Activated CD4-positive, alpha-beta T cell treated with anti-CD3 and anti-CD28 coated beads for 4 hours (primary cell): ENCODE data around the gene MSMB.
"Not testable (repeated sequence)": the region's sequence is repeated elsewhere in the genome, so short reads cannot be mapped to it uniquely, and the experiment has no call there.

ENCODE experiments used
- DNase-seq, 2 donors: peaks; one replicate each; pipeline ENCODE4 v3.0.0-alpha.2; 2020

Gene MSMB

DNA sequence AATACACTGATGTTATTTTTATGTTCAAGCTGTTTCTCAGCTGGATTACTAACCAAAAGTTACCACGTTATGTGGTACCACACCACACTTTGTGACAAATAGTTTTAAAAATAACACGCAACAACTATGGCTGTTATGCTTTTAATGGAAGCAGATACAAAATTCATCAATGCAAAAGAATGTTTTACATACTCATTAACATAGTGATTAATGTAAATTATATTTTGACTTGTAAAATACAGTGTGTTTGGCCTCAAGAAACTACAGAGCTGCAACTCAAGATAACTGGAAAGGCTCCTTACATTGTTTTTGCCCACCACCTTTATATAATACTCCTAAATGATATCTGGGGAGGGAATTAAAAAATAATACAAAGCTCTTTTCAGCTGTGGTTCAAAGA lies 41.1 kb downstream of the MSMB start:
- no peak for DNase-seq

DNA sequence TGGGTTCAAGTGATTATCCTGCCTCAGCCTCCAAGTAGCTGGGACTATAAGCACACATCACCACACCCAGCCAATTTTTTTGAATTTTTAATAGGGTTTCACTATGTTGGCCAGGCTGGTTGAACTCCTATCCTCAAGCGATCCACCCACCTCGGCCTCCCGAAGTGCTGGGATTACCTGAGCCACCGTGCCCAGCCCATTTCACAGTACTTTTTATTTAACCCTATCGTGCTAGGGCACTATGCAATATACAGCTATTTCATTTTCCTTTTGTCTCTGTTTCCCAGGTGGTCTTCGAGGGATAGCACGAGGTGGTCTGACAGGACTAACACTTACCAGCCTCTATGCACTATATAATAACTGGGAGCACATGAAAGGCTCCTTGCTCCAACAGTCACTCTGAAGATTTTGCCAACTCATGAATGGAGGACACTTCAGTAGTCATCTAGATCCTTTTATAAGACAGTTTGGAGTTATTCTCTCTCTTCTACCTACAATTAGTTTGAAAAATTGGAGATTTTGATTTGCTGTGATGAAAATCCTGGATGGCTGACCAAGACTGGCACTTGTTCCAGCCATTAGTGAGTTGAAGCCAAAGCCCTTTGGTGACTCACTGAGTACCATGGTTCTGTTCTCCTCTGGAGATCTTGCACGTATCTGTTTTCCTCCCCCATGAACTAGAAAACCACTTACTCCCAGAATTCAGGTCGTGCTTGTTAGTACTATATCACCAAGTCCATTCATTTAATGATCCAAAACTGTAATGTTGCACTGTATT lies 43.0 kb downstream of the MSMB start:
- no peak for DNase-seq

DNA sequence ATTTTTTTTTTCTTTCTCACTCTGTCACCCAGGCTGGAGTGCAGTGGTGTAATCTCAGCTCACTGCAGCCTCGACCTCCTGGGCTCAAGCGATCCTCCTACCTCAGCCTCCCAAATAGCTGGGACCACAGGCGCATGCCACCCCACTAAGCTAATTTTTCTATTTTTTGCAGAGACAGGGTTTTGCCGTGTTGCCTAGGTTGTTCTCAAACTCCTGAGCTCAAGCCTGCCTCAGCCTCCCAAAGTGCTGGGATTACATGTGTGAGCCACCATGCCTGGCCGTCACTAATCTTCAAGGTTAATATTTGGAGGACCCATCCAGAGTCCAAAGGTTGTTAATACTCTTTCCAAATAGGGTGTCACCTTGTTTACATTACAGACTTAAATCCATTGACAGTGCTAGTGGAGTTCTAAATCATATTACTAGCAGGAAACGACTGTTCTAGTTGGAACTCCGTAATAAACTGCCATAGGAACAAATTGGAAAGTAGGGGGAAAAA lies 43.8 kb downstream of the MSMB start:
- not testable (repeated sequence) for DNase-seq

DNA sequence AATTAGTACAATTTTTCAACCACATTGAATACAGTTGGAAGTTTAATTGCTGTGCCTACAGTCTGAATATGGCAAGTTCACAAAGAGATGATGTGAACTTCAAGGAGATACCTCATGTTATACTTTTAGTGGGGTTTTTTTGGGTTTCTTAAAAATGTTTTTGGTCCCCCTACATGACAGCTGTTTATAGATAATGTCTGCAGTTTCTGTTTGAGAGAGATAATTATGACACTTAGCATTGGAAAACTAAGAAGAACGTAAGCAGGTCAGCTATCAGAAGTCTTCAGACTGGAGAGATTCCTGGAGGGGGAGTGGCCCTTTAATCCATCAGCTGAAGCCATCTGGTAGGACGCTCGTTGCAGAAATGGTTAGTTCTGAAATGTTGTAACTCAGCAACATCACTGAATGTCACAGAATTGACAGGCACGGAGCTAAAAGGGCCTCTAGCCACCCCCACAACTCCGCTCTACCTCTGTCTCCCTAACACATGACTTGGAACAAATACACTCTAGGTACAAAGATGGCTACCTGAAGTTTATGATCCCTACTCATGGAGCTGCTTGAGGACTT lies 44.8 kb downstream of the MSMB start:
- no peak for DNase-seq

DNA sequence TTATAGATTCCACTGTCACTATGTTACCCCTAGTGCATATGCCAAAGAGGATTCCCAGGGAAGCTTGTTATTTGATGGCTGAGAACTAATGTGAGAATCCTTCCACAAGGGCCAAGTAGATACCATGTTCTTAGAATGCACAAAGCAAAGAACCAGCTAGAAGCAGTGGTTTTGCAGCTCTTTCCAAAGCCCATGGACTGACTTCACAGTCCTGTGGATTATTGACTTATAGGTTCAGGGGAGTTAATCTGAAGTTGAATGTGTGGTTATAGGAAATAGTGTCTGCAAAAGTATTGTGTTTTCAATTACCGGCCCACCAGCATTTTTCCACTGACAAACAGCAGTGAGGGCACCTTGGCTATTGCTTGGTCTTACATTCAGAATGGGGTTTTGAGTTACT lies 45.5 kb downstream of the MSMB start:
- DNase-seq, result no peak

DNA sequence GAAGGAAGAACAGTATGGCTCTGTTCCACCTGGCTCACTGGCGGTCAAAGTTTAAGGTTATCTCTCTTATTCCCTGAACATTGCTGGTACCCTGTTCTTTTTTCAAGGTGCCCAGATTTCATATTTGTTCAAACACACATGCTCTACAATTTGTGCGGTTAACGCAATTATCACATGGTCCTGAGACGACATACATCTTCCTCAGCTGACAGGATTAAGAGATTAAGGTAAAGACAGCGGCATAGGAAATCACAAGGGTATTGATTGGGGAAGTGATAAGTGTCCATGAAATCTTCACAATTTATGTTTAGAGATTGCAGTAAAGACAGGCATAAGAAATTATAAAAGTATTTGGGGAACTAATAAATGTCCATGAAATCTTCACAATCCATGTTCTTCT lies 46.1 kb downstream of the MSMB start:
- DNase-seq, result not testable (repeated sequence)

DNA sequence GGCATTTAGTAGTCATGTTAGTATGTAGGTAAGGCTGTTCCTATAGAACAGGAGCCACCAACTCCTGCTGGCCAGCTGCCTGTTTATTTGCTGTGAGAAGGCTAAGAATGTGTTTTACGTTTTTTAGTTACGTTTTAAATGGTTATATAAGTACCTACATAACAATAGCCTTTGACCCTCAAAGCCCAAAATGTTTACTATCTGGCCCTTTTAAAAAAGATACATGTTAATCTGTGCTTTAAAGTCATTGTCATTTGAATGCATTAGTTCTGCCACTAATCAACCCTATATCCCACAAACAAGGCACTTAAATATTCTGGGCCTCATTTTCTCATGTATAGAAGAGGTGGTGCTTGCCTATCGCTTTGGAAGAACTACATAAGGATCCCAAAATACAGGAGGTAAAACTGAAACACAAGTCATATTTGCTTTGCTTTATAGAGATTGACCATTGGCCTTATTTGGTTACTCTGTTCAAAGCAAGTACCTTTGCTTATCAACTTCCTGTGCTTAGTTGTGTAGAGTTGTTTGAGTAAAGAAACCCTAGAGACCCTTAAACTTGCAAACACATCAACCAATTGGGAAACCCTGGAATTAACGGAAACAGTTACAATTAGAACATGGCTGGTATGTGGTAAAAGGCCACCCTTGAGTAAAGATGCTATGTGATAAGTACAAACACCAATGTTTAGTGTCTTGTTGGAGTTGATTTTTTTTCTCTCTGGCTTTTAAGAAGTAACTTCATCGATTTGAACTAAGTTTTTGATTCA lies 47.9 kb downstream of the MSMB start:
- no peak for DNase-seq

DNA sequence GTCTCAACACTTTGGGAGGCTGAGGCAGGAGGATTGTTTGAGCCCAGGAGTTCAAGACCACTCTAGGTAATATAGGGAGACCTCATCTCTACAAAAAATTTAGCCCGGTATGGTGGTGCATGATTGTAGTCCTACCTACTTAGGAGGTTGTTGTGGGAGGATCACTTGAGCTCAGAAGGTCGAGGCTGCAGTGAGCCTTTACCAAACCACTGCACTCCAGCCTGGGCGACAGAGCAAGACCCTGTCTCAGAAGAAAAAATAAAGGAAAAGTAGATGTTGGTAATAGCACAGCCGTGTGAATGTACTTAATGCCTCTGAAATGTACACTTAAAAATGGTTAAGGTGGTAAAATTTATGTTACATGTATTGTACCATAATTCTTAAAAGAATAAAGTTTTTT lies 48.5 kb downstream of the MSMB start:
- no peak for DNase-seq

DNA sequence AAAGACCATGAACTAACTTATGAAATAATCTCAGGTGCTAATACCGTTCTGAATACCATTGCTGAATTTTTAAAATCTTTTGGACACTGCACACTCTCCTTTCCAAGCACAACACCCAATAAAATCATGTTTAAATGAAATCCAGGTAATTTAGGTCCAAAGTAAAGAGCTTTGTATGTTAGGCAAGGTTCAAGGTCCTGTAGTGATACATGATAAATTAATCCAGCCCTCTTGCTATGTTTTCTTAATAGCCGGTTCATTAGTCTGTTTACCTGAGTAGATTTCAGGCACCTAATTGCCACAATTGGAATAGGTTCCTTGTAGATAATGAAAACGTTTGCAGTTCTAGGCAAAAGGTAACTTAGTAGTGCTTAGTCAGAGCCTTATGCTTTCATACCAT lies 60.5 kb downstream of the MSMB start:
- not testable (repeated sequence) for DNase-seq

DNA sequence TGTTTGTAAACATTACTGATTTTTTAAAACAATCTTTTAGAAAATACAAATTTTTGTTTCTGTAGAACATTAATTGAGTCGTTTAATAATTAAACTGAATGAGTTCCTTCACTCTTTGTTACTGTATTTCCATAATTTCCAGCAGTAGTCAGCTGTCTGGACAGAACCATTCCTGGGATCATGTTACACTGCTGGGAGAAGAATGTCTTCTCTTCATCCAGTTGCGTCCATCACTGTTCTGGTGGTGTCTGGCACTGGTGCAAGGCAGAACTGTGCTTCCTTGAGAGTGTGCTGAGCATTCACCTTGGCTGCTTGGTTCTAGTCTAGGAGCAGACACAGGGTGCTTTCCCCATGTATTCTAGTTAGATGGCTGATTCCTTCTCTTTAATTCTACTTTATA lies 61.6 kb downstream of the MSMB start:
- DNase-seq, result not testable (repeated sequence)

DNA sequence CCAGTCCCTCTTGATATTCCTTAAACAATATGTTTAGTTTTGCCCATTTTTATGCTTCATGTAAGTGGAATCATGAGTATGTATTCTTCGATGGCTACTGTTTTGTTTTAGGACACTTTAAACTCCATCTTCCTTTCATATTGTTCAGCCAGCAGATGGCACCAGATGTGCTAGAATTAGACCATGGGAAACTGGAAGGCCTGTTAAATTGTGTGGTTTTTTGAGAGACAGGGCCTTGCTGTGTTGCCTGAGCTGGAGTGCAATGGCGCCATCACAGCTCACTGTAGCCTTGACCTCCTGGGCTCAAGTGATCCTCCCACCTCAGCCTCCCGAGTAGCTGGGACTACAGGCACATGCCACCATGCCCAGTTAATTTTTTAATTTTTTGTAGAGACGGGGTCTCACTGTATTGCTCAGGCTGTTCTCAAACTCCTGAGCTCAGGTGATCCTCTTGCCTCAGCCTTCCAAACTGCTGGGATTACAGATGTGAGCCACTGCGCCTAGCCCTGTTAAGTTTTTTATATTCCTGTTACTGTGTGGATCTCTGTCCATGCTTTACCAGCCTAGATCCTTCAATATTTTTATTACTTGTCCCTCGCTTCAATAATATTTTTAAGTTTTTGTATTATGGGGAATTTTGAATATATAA lies 62.4 kb downstream of the MSMB start:
- peak; percentile 26 to 40 for DNase-seq
